SK-N-SH treated with all-trans-retinoic acid at 6 μM for 48 hours (cell line): ENCODE measurements around the gene SEMA4D.

ENCODE experiments used
- RARB ChIP-seq: fragments of 250-450 bp; sonication (Bioruptor Pico); IDR thresholded peaks from 2 replicates; pipeline ENCODE4 v1.8.0; 2021; ENCODE audit warnings: mild to moderate bottlenecking, moderate library complexity
- TCF4 ChIP-seq: fragments of 250-450 bp; sonication (Bioruptor Pico); IDR thresholded peaks from 2 replicates; pipeline ENCODE4 v1.8.0; 2021; ENCODE audit warnings: mild to moderate bottlenecking, moderate library complexity, borderline replicate concordance
- TOX ChIP-seq: fragments of 250-450 bp; sonication (Bioruptor Pico); IDR thresholded peaks from 2 replicates; pipeline ENCODE4 v1.8.0; 2021; ENCODE audit warnings: mild to moderate bottlenecking, moderate library complexity, borderline replicate concordance
- ZFP3 ChIP-seq: fragments of 250-450 bp; sonication (Bioruptor Pico); IDR thresholded peaks from 2 replicates; pipeline ENCODE4 v1.5.0; 2020; ENCODE audit warnings: mild to moderate bottlenecking, moderate library complexity
- ZNF565 ChIP-seq: fragments of 450-650 bp; formaldehyde crosslinking; conservative IDR thresholded peaks from 2 replicates; pipeline ENCODE4 v1.5.0; 2020; ENCODE audit warnings: low read depth, mild to moderate bottlenecking, moderate library complexity
- ZNF8 ChIP-seq: fragments of 450-650 bp; formaldehyde crosslinking; IDR thresholded peaks from 2 replicates; pipeline ENCODE4 v1.5.0; 2020; ENCODE audit warnings: mild to moderate bottlenecking, moderate library complexity
- TF ChIP-seq, protein P1 (sequence below): fragments of 250-450 bp; sonication (Bioruptor Pico); IDR thresholded peaks from 2 replicates; pipeline ENCODE4 v1.8.0; 2020; ENCODE audit warnings: mild to moderate bottlenecking, moderate library complexity, borderline replicate concordance
- TF ChIP-seq, protein P2 (sequence below): fragments of 250-450 bp; sonication (Bioruptor Pico); IDR thresholded peaks from 2 replicates; pipeline ENCODE4 v1.8.0; 2021; ENCODE audit warnings: low read depth, mild to moderate bottlenecking, moderate library complexity, borderline replicate concordance
- TF ChIP-seq, protein P3 (sequence below): fragments of 250-450 bp; sonication (Bioruptor Pico); IDR thresholded peaks from 2 replicates; pipeline ENCODE4 v1.5.0; 2020; ENCODE audit warnings: mild to moderate bottlenecking, moderate library complexity

DNA sequence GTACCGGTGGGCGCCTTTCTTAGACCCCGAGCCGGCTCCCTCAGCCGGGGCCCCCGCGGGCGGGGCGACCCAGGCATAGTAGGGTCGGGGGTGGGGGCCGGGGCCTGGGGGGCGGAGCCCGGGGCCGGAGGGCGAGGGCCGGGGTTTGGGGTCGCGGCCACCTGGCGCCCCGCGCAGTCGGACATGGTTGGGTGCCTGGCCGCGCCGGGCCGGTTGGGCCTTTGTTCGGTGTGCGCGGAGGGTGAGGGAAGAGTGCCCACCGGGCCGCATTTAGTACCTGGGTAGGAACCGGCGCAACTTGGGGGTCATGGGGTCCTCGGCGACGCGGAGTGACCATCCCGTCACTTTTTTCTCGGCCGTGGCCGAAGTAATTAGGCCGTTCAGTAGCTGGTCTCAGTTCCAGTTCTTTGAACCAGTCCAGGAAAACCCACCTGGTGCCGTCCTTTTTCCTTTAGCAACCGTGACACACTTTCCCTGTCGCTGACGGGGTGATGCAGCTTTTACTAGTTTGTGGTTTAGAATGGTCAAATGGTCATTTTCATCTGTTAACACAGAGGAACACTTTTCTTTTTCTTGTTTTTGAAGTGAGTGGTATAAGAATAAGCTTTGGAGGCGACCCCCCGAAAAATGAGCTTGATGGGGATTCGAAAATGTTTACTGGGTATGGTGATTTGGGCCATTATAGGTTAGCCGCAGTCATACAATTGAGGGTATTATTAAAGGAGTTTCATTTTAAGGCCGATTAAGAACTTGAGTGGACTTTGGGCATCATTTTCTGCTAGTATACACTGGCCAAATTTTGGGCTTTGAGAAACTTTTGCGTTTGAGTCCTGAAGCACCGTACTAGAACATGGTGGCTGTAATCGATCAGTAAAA is 186.3 kb downstream of the SEMA4D start:
- TF ChIP-seq, protein P1, sequence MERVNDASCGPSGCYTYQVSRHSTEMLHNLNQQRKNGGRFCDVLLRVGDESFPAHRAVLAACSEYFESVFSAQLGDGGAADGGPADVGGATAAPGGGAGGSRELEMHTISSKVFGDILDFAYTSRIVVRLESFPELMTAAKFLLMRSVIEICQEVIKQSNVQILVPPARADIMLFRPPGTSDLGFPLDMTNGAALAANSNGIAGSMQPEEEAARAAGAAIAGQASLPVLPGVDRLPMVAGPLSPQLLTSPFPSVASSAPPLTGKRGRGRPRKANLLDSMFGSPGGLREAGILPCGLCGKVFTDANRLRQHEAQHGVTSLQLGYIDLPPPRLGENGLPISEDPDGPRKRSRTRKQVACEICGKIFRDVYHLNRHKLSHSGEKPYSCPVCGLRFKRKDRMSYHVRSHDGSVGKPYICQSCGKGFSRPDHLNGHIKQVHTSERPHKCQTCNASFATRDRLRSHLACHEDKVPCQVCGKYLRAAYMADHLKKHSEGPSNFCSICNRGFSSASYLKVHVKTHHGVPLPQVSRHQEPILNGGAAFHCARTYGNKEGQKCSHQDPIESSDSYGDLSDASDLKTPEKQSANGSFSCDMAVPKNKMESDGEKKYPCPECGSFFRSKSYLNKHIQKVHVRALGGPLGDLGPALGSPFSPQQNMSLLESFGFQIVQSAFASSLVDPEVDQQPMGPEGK (CRISPR knock-in tag), result no peak
- TF ChIP-seq TOX (CRISPR knock-in tag), result no peak
- no peak for TF ChIP-seq ZNF565
- no peak for TF ChIP-seq TCF4 (CRISPR knock-in tag)
- TF ChIP-seq, protein P2, sequence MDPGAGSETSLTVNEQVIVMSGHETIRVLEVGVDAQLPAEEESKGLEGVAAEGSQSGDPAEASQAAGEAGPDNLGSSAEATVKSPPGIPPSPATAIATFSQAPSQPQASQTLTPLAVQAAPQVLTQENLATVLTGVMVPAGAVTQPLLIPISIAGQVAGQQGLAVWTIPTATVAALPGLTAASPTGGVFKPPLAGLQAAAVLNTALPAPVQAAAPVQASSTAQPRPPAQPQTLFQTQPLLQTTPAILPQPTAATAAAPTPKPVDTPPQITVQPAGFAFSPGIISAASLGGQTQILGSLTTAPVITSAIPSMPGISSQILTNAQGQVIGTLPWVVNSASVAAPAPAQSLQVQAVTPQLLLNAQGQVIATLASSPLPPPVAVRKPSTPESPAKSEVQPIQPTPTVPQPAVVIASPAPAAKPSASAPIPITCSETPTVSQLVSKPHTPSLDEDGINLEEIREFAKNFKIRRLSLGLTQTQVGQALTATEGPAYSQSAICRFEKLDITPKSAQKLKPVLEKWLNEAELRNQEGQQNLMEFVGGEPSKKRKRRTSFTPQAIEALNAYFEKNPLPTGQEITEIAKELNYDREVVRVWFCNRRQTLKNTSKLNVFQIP, result no peak
- TF ChIP-seq ZNF8, result no peak
- TF ChIP-seq, protein P3, sequence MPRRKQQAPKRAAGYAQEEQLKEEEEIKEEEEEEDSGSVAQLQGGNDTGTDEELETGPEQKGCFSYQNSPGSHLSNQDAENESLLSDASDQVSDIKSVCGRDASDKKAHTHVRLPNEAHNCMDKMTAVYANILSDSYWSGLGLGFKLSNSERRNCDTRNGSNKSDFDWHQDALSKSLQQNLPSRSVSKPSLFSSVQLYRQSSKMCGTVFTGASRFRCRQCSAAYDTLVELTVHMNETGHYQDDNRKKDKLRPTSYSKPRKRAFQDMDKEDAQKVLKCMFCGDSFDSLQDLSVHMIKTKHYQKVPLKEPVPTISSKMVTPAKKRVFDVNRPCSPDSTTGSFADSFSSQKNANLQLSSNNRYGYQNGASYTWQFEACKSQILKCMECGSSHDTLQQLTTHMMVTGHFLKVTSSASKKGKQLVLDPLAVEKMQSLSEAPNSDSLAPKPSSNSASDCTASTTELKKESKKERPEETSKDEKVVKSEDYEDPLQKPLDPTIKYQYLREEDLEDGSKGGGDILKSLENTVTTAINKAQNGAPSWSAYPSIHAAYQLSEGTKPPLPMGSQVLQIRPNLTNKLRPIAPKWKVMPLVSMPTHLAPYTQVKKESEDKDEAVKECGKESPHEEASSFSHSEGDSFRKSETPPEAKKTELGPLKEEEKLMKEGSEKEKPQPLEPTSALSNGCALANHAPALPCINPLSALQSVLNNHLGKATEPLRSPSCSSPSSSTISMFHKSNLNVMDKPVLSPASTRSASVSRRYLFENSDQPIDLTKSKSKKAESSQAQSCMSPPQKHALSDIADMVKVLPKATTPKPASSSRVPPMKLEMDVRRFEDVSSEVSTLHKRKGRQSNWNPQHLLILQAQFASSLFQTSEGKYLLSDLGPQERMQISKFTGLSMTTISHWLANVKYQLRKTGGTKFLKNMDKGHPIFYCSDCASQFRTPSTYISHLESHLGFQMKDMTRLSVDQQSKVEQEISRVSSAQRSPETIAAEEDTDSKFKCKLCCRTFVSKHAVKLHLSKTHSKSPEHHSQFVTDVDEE (CRISPR knock-in tag), result no peak
- no peak for TF ChIP-seq RARB (CRISPR knock-in tag)
- TF ChIP-seq ZFP3 (CRISPR knock-in tag), result no peak
